OCI-LY7 (cell line): Measurements from ENCODE around the gene GABRD. TPM values are rescaled to one million over a fixed set of nuclear protein-coding genes. Genes with fewer than 3 reads are reported as not detected.

Experiments used
- BruUV-seq: library from RNA; stranded (reverse); fragments of 400-500 nt; replicated peaks from 2 replicates; lab custom pipeline; 2021; lab: Mats Ljungman, UMichigan
- CTCF ChIA-PET: fragments of 300-600 bp; sonication (Branson Sonifier 250); formaldehyde crosslinking; loops from one replicate; lab custom pipeline; 2022; ENCODE audit warnings: antibody characterized with exemption; ENCODE audit not compliant: unreplicated experiment; lab: Charles Lee
- POLR2A ChIA-PET: fragments of 300-600 bp; sonication (Branson Sonifier 250); formaldehyde crosslinking; loops from one replicate; lab custom pipeline; 2022; ENCODE audit warnings: antibody characterized with exemption; lab: Charles Lee
- DNase-seq: peaks from one replicate; pipeline ENCODE4 v3.0.0-alpha.2; 2015; ENCODE audit warnings: low spot score
- H2AFZ ChIP-seq: fragments of 200-600 bp; sonication (generic), shearing (Covaris generic); 2 replicates; pipeline ENCODE4 v1.6.1; 2014; ENCODE audit warnings: mild to moderate bottlenecking, antibody characterized with exemption, low read length, moderate library complexity
- H3K27ac ChIP-seq: fragments of 200-600 bp; sonication (generic); 2 replicates; pipeline ENCODE4 v1.5.1; 2014; ENCODE audit warnings: mixed run types, low read depth, mild to moderate bottlenecking, moderate library complexity, low read length, inconsistent platforms; ENCODE audit not compliant: poor library complexity, severe bottlenecking
- H3K36me3 ChIP-seq: fragments of 200-600 bp; sonication (generic); 2 replicates; pipeline ENCODE4 v1.6.1; 2014; ENCODE audit warnings: mild to moderate bottlenecking, antibody characterized with exemption, low read length, moderate library complexity, mixed read lengths; ENCODE audit not compliant: insufficient read depth
- H3K4me1 ChIP-seq: fragments of 200-600 bp; sonication (generic); 2 replicates; pipeline ENCODE4 v1.5.1; 2014; ENCODE audit warnings: mild to moderate bottlenecking, low read length; ENCODE audit not compliant: insufficient read depth, poor library complexity, severe bottlenecking
- H3K4me2 ChIP-seq: fragments of 200-600 bp; sonication (generic); 2 replicates; pipeline ENCODE4 v1.6.1; 2014; ENCODE audit warnings: mild to moderate bottlenecking, low read length
- H3K4me3 ChIP-seq: fragments of 200-600 bp; sonication (generic); 2 replicates; pipeline ENCODE4 v1.5.1; 2014; ENCODE audit warnings: mild to moderate bottlenecking, low read depth, low read length; ENCODE audit not compliant: poor library complexity, severe bottlenecking
- H3K79me2 ChIP-seq: fragments of 200-600 bp; sonication (generic); 2 replicates; pipeline ENCODE4 v1.6.1; 2016; ENCODE audit warnings: low read depth, mild to moderate bottlenecking, low read length, moderate library complexity, mixed read lengths; ENCODE audit not compliant: insufficient read depth
- H3K9me2 ChIP-seq: fragments of 200-600 bp; sonication (generic); 2 replicates; pipeline ENCODE4 v1.6.1; 2016; ENCODE audit warnings: mild to moderate bottlenecking, low read length, mixed read lengths; ENCODE audit not compliant: insufficient read depth
- H3K9me3 ChIP-seq: fragments of 200-600 bp; sonication (generic); 2 replicates; pipeline ENCODE4 v1.6.1; 2014; ENCODE audit warnings: mild to moderate bottlenecking, mixed run types, low read length, mixed read lengths
- H4K20me1 ChIP-seq: fragments of 200-600 bp; sonication (generic); 2 replicates; pipeline ENCODE4 v1.6.1; 2014; ENCODE audit warnings: mild to moderate bottlenecking, antibody characterized with exemption, low read length, moderate library complexity, mixed read lengths; ENCODE audit not compliant: insufficient read depth
- CTCF ChIP-seq: fragments of 200-600 bp; sonication (generic); conservative IDR thresholded peaks from 2 replicates; pipeline ENCODE4 v1.5.1; 2014; ENCODE audit warnings: mild to moderate bottlenecking, antibody characterized with exemption, low read length, moderate library complexity, mixed read lengths
- EZH2phosphoT487 ChIP-seq: fragments of 200-600 bp; sonication (generic); IDR thresholded peaks from 2 replicates; pipeline ENCODE4 v1.6.1; 2018; ENCODE audit warnings: low read depth, borderline replicate concordance, mild to moderate bottlenecking, mixed run types, antibody characterized with exemption, low read length, moderate library complexity, mixed read lengths
- intact Hi-C: fragments of 100-400 bp; cut with micrococcal nuclease; formaldehyde crosslinking; loops from one replicate; pipeline ENCODE4 v1.10.0; 2022; ENCODE audit not compliant: unreplicated experiment
- total RNA-seq, 2 experiments: library from RNA; depleted of rRNA in 1 of 2; stranded (reverse); fragments of >200 nt in 1 of 2; shearing (Covaris generic) in 1 of 2; gene quantifications; 2 replicates each; pipeline ENCODE4 v1.2.3, GENCODE V29; 2014 to 2022

The GABRD gene
- total RNA-seq, 2 experiments from 2014 or later, result not detected

DNA sequence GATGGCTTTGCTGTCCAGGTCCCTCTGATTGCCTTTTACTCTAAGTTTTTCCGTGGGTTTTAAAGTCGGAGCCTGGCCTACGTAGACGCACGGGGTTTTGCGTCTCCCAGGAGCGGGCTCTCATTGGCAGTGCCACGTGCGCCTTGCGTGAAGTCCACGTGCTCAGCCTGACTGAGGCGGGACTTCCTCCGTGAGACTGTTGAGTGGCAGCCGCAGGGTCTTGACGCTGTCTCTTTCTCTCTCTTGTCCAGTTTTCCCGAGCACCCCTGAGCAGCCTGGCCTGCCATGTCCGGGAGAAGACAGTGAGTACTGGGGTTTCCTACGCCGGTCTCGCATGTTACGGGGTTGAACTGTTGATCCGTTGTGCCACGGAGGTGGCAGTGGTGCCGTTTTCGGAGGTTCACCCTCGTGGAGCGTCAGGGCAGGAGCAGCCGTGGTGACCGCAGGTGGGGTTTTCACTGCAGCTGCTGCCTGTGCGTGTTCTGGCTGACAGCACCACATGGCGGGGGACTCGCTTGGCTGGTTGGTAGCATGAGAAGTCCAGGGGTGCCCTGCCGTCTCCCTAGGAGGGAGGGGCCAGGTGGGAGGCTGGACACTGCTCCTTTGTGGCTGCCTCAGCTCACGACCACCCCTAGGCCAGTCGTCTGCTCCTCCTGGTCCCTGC lies 40.3 kb downstream of the GABRD start:
- no peak overlapping the region for H2AFZ ChIP-seq
- H3K36me3 ChIP-seq, result no peaks in the 10 kb centered on the region
- 0 out of 2 replicates have a peak, but pooled peaks cover 4% of the 10 kb centered on the region for H3K9me3 ChIP-seq
- no TSS peak for BruUV-seq
- intact Hi-C loops, result no loop called here
- no peak overlapping the region for H3K27ac ChIP-seq
- no peak overlapping the region for H3K4me3 ChIP-seq
- TF ChIP-seq EZH2phosphoT487 (no peak), CTCF (no peak)
- no peak for DNase-seq
- no peaks in the 10 kb centered on the region for H3K79me2 ChIP-seq
- POLR2A ChIA-PET, result no interaction called here
- no peaks in the 10 kb centered on the region for H3K9me2 ChIP-seq
- CTCF ChIA-PET, result no interaction called here
- no peak overlapping the region for H3K4me2 ChIP-seq
- no peaks in the 10 kb centered on the region for H4K20me1 ChIP-seq
- no peaks in the 10 kb centered on the region for H3K4me1 ChIP-seq

DNA sequence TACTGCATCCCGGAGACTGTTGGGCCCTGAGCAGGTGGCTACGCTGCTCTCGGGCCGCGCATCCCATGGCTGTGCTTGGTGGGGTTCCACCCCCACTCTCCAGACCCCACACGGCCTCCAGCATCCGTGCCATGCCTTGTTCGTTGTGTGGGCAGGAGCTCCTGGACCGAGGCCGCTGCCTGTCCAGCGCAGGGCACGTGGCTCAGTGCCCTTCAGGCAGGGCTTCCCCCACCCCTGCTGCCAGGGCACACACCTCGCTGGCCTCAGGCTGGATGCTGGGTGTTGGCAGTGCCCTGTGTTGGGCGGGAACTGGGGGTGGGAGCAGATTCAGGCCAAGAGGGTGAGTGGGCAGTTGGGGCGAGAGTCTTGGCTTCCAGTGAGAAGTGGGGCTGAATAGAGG lies 40.9 kb downstream of the GABRD start:
- ChIA-PET POLR2A (no interaction called here), CTCF (no interaction called here)
- 0 out of 2 replicates have a peak, but pooled peaks cover 11% of the 10 kb centered on the region for H3K9me3 ChIP-seq

More for the DNA sequence above, 40.9 kb downstream of the GABRD start:
- H2AFZ ChIP-seq, result no peak overlapping the region
- H4K20me1 ChIP-seq, result no peaks in the 10 kb centered on the region
- intact Hi-C loops, result no loop called here
- DNase-seq, result no peak
- BruUV-seq, result no TSS peak
- no peaks in the 10 kb centered on the region for H3K79me2 ChIP-seq
- H3K36me3 ChIP-seq, result no peaks in the 10 kb centered on the region
- no peak overlapping the region for H3K4me2 ChIP-seq
- no peak overlapping the region for H3K4me3 ChIP-seq
- H3K27ac ChIP-seq, result no peak overlapping the region
- no peaks in the 10 kb centered on the region for H3K4me1 ChIP-seq
- no peaks in the 10 kb centered on the region for H3K9me2 ChIP-seq
- TF ChIP-seq EZH2phosphoT487, result no peak
- TF ChIP-seq CTCF, result no peak
